Middle frontal gyrus (tissue), 1 donor: ENCODE results near the gene NTN5.

Source experiments
- DNase-seq: peaks from one replicate; pipeline ENCODE4 v3.0.0-alpha.2; 2015; ENCODE audit warnings: low spot score; ENCODE audit errors: extremely low spot score

Gene NTN5

GRCh38 chr19:48615231-48616040, 57.4 kb downstream of the NTN5 start:
- DNase-seq, result no peak

GRCh38 chr19:48614436-48615230, 58.2 kb downstream of the NTN5 start, which contains the start of gene FAM83E:
Gene FAM83E (minus strand): TSS chr19:48615076. CDS start chr19:48613372, 1,704 bp downstream.
- DNase-seq, result no peak

GRCh38 chr19:48613852-48614435, 58.9 kb downstream of the NTN5 start:
- DNase-seq, result no peak

GRCh38 chr19:48613024-48613851, 59.6 kb downstream of the NTN5 start:
- no peak for DNase-seq

GRCh38 chr19:48611872-48612271, 60.9 kb downstream of the NTN5 start:
- DNase-seq, result no peak
